H9 (cell line): ENCODE measurements around the gene TRMT11. TPM values are rescaled to one million over a fixed set of nuclear protein-coding genes. Genes with fewer than 3 reads are reported as not detected.
A peak's percentile ranks its signal among the peaks of the same experiment; 100 is the strongest.

Experiments
- DNase-seq: peaks from one replicate; pipeline ENCODE4 v3.0.0-alpha.2; 2017
- H2AFZ ChIP-seq: one replicate; pipeline ENCODE4 v1.6.1; 2013; ENCODE audit warnings: mild to moderate bottlenecking, low read length, control low read depth, moderate library complexity
- H2AK5ac ChIP-seq: 2 replicates; pipeline ENCODE4 v1.6.1; 2013; ENCODE audit warnings: low read length, control low read depth, mixed read lengths; ENCODE audit not compliant: insufficient read length
- H2BK120ac ChIP-seq: one replicate; pipeline ENCODE4 v1.6.1; 2013; ENCODE audit warnings: low read depth, mild to moderate bottlenecking, low read length, control low read depth, inconsistent platforms; ENCODE audit not compliant: poor library complexity, severe bottlenecking
- H2BK12ac ChIP-seq: 2 replicates; pipeline ENCODE4 v1.6.1; 2013; ENCODE audit warnings: low read length, control low read depth, mixed read lengths, low read depth; ENCODE audit not compliant: insufficient read length
- H2BK15ac ChIP-seq: 2 replicates; pipeline ENCODE4 v1.6.1; 2013; ENCODE audit warnings: low read depth, low read length, control low read depth
- H2BK20ac ChIP-seq: one replicate; pipeline ENCODE4 v1.6.1; 2013; ENCODE audit warnings: low read depth, mild to moderate bottlenecking, low read length, control low read depth, inconsistent platforms; ENCODE audit not compliant: poor library complexity, severe bottlenecking
- H2BK5ac ChIP-seq: 2 replicates; pipeline ENCODE4 v1.6.1; 2013; ENCODE audit warnings: low read length, control low read depth, mixed read lengths; ENCODE audit not compliant: insufficient read length
- H3K14ac ChIP-seq: 2 replicates; pipeline ENCODE4 v1.6.1; 2013; ENCODE audit warnings: low read length, control low read depth; ENCODE audit not compliant: insufficient read depth
- H3K18ac ChIP-seq: 2 replicates; pipeline ENCODE4 v1.6.1; 2013; ENCODE audit warnings: low read depth, mild to moderate bottlenecking, mixed read lengths, low read length, control low read depth; ENCODE audit not compliant: insufficient read length
- H3K23ac ChIP-seq: 2 replicates; pipeline ENCODE4 v1.6.1; 2013; ENCODE audit warnings: low read length, control low read depth, mixed read lengths, low read depth; ENCODE audit not compliant: insufficient read length
- H3K23me2 ChIP-seq: 2 replicates; pipeline ENCODE4 v1.6.1; 2013; ENCODE audit warnings: low read depth, mild to moderate bottlenecking, mixed read lengths, low read length, control low read depth; ENCODE audit not compliant: insufficient read length, poor library complexity, severe bottlenecking
- H3K27ac ChIP-seq: 2 replicates; pipeline ENCODE4 v1.5.1; 2013; ENCODE audit warnings: low read length, control low read depth, mixed read lengths, low read depth; ENCODE audit not compliant: insufficient read length
- H3K27me3 ChIP-seq: 2 replicates; pipeline ENCODE4 v1.6.1; 2013; ENCODE audit warnings: low read length, control low read depth, inconsistent platforms; ENCODE audit not compliant: insufficient read depth
- H3K4ac ChIP-seq: 2 replicates; pipeline ENCODE4 v1.6.1; 2013; ENCODE audit warnings: low read depth, mild to moderate bottlenecking, control low read depth, inconsistent platforms, low read length, moderate library complexity
- H3K4me1 ChIP-seq: 2 replicates; pipeline ENCODE4 v1.6.1; 2013; ENCODE audit warnings: low read length, control low read depth, inconsistent platforms; ENCODE audit not compliant: insufficient read depth
- H3K4me2 ChIP-seq: 2 replicates; pipeline ENCODE4 v1.6.1; 2013; ENCODE audit warnings: low read length, control low read depth, mixed read lengths; ENCODE audit not compliant: insufficient read length, insufficient read depth
- H3K56ac ChIP-seq: 2 replicates; pipeline ENCODE4 v1.6.1; 2013; ENCODE audit warnings: low read depth, mild to moderate bottlenecking, mixed read lengths, low read length, control low read depth; ENCODE audit not compliant: insufficient read length
- H3K79me1 ChIP-seq: 2 replicates; pipeline ENCODE4 v1.6.1; 2013; ENCODE audit warnings: low read depth, mild to moderate bottlenecking, moderate library complexity, low read length, control low read depth, inconsistent platforms; ENCODE audit not compliant: insufficient read depth, poor library complexity, severe bottlenecking
- H3K79me2 ChIP-seq: 2 replicates; pipeline ENCODE4 v1.6.1; 2013; ENCODE audit warnings: low read length, control low read depth, inconsistent platforms; ENCODE audit not compliant: insufficient read depth
- H3K9ac ChIP-seq: 2 replicates; pipeline ENCODE4 v1.6.1; 2013; ENCODE audit warnings: low read length, control low read depth, mixed read lengths; ENCODE audit not compliant: insufficient read length; ENCODE audit errors: extremely low read depth
- H3K9me3 ChIP-seq: one replicate; pipeline ENCODE4 v1.6.1; 2013; ENCODE audit warnings: low read depth, low read length, inconsistent platforms; ENCODE audit not compliant: control insufficient read depth
- H3T11ph ChIP-seq: one replicate; pipeline ENCODE4 v1.6.1; 2013; ENCODE audit warnings: mild to moderate bottlenecking, low read length, control low read depth, inconsistent platforms
- H4K20me1 ChIP-seq: one replicate; pipeline ENCODE4 v1.6.1; 2013; ENCODE audit not compliant: control insufficient read depth, insufficient read length, insufficient read depth
- H4K5ac ChIP-seq: 2 replicates; pipeline ENCODE4 v1.6.1; 2013; ENCODE audit warnings: low read depth, mild to moderate bottlenecking, mixed read lengths, low read length, control low read depth; ENCODE audit not compliant: insufficient read length
- H4K8ac ChIP-seq: replicated peaks from 2 replicates; pipeline ENCODE4 v1.6.1; 2013; ENCODE audit warnings: low read length, control low read depth, mixed read lengths, low read depth; ENCODE audit not compliant: insufficient read length
- H4K91ac ChIP-seq: 2 replicates; pipeline ENCODE4 v1.6.1; 2013; ENCODE audit warnings: low read depth, mild to moderate bottlenecking, moderate library complexity, mixed read lengths, low read length, control low read depth; ENCODE audit not compliant: insufficient read length
- H3K27ac Mint-ChIP-seq, 3 experiments: 2 replicates in 2 of 3; 3 replicates in 1 of 3; pipeline ENCODE4 v1.8.0; 2020 to 2021; ENCODE audit warnings: mixed read lengths in 3 of 3, mild to moderate bottlenecking in 1 of 3, moderate library complexity in 1 of 3
- H3K27me3 Mint-ChIP-seq: 2 replicates; pipeline ENCODE4 v1.8.0; 2021; ENCODE audit warnings: low read depth, mild to moderate bottlenecking, moderate library complexity, mixed read lengths
- H3K36me3 Mint-ChIP-seq, 3 experiments: 2 replicates in 2 of 3; 3 replicates in 1 of 3; pipeline ENCODE4 v1.8.0; 2020 to 2021; ENCODE audit warnings: low read depth in 3 of 3, mixed read lengths in 3 of 3; ENCODE audit not compliant: insufficient read depth in 1 of 3
- H3K4me1 Mint-ChIP-seq, 2 experiments: 2 replicates each; pipeline ENCODE4 v1.8.0; 2020; ENCODE audit warnings: mixed read lengths in 2 of 2
- H3K4me3 Mint-ChIP-seq, 2 experiments: 2 replicates in 1 of 2; 3 replicates in 1 of 2; pipeline ENCODE4 v1.8.0; 2020 to 2021; ENCODE audit warnings: mild to moderate bottlenecking in 2 of 2, mixed read lengths in 2 of 2, moderate library complexity in 1 of 2
- H3K9me3 Mint-ChIP-seq, 2 experiments: 2 replicates in 1 of 2; 3 replicates in 1 of 2; pipeline ENCODE4 v1.8.0; 2020; ENCODE audit warnings: mild to moderate bottlenecking in 2 of 2, mixed read lengths in 2 of 2, moderate library complexity in 1 of 2
- CTCF ChIP-seq: fragments of 200-600 bp; sonication (generic); conservative IDR thresholded peaks from 3 replicates; pipeline ENCODE4 v1.8.0; 2021; ENCODE audit warnings: antibody characterized with exemption, mild to moderate bottlenecking
- WGBS: extraction: QIAGEN DNeasy Blood & Tissue Kit; methylation state at CpG from one replicate; pipeline ENCODE4 v1.1.7; 2013; ENCODE audit warnings: missing lambda C conversion rate, low lambda C conversion rate, mixed read lengths; ENCODE audit not compliant: insufficient read length; ENCODE audit errors: extremely low coverage; 5-methylcytosine and 5-hydroxymethylcytosine counted together
- total RNA-seq: library from RNA; stranded (reverse); gene quantifications from 2 replicates; pipeline ENCODE4 v1.2.1, GENCODE V29; 2021

TRMT11 gene
- total RNA-seq, 1 experiment from 2014 or later, result 31.1 TPM

- Histone ChIP-seq H2BK15ac (no peak overlapping the region), H3K23ac (no peak overlapping the region), H3K79me2 (no peaks in the 10 kb centered on the region), H4K91ac (no peak overlapping the region), H3K4me2 (no peak overlapping the region), H2BK20ac (no peak overlapping the region), H4K5ac (no peak overlapping the region), H2BK12ac (no peak overlapping the region), H3K4ac (no peak overlapping the region), H2AFZ (no peak overlapping the region), H3T11ph (no peak overlapping the region), H3K27ac (no peak overlapping the region), H3K4me1 (no peaks in the 10 kb centered on the region), H2BK5ac (no peak overlapping the region), H4K8ac (no peak overlapping the region), H4K20me1 (no peaks in the 10 kb centered on the region), H3K27me3 (no peaks in the 10 kb centered on the region), H3K9me3 (no peaks in the 10 kb centered on the region), H3K14ac (no peak overlapping the region), H3K23me2 (no peaks in the 10 kb centered on the region), H3K9ac (no peak overlapping the region), H2BK120ac (no peak overlapping the region), H2AK5ac (no peak overlapping the region), H3K79me1 (no peaks in the 10 kb centered on the region), H3K56ac (no peak overlapping the region), H3K18ac (no peak overlapping the region)
- Mint-ChIP-seq H3K9me3 (no peaks in the 10 kb centered on the region), H3K36me3 (peaks cover under 1 to 10% (median 3%) of the 10 kb centered on the region in 3 experiments; a peak in 6 of 7 replicates), H3K4me1 (peaks cover 0 to 4% of the 10 kb centered on the region in 2 experiments; a peak in 1 of 4 replicates), H3K4me3 (no peak overlapping the region), H3K27me3 (no peaks in the 10 kb centered on the region), H3K27ac (peak overlapping the region in 1 of 3 experiments; percentile 16; a peak in 1 of 7 replicates)
- no CpG with 5 or more reads among the region's 4 CpGs for WGBS
- no peak for TF ChIP-seq CTCF
- no peak for DNase-seq
These were observed 68.5 kb downstream of the TRMT11 start for GRCh38 chr6:126054802-126055201.
